IPS-18c (cell line): ENCODE measurements around the gene SH3D21.

ENCODE experiments used
- H3K4me3 ChIP-seq: 2 replicates; pipeline ENCODE4 v1.7.0; 2013; ENCODE audit warnings: low read depth, mild to moderate bottlenecking, low read length, moderate library complexity; ENCODE audit not compliant: insufficient read depth
- H3K9me3 ChIP-seq: one replicate; pipeline ENCODE4 v1.6.1; 2013; ENCODE audit warnings: mild to moderate bottlenecking, low read length, moderate library complexity; ENCODE audit not compliant: control insufficient read depth, insufficient read depth

The SH3D21 gene

GRCh38 chr1:36367798-36368197, 61.6 kb downstream of the SH3D21 start:
- Histone ChIP-seq H3K4me3 (no peak overlapping the region), H3K9me3 (peaks cover 2% of the 10 kb centered on the region)

- H3K4me3 ChIP-seq: no peak overlapping the region
- peaks cover 3% of the 10 kb centered on the region for H3K9me3 ChIP-seq
These were observed 63.1 kb downstream of the SH3D21 start for GRCh38 chr1:36369061-36369861.
